CD4-positive, alpha-beta T cell (primary cell): Measurements from ENCODE around the gene TCF7. TPM values are rescaled to one million over a fixed set of nuclear protein-coding genes. Genes with fewer than 3 reads are reported as not detected.

Experiments used
- ATAC-seq: fragments of 200-7000 bp; cut with Tn5 transposase; one replicate; pipeline ENCODE4 v1.10.0; 2022; ENCODE audit warnings: mild to moderate bottlenecking; ENCODE audit not compliant: poor library complexity
- CTCF ChIA-PET: fragments of 350-600 bp; sonication (Branson Sonifier 250); formaldehyde crosslinking; loops from one replicate; lab custom pipeline; 2021; ENCODE audit warnings: antibody characterized with exemption, inconsistent platforms; lab: Charles Lee
- POLR2A ChIA-PET: fragments of 350-600 bp; sonication (Branson Sonifier 250); formaldehyde crosslinking; loops from one replicate; lab custom pipeline; 2021; ENCODE audit warnings: antibody characterized with exemption, inconsistent platforms; lab: Charles Lee
- DNase-seq, 14 experiments: peaks; one replicate each; pipeline ENCODE4 v3.0.0-alpha.2; 2013 to 2020; ENCODE audit warnings: mixed read lengths in 2 of 14
- H3K27ac ChIP-seq, 2 donors: one replicate each; pipeline versions ENCODE4 v1.5.1 to v1.7.0; 2013; ENCODE audit warnings: low read length in 2 of 2, low read depth in 1 of 2, mild to moderate bottlenecking in 1 of 2
- H3K27me3 ChIP-seq, 2 experiments: 1 replicate in 1 of 2; 2 replicates in 1 of 2; pipeline versions ENCODE4 v1.6.1 to v1.7.0; 2013; ENCODE audit warnings: low read length in 2 of 2, control low read depth in 1 of 2, mild to moderate bottlenecking in 1 of 2, moderate library complexity in 1 of 2; ENCODE audit not compliant: insufficient read depth in 2 of 2, control insufficient read depth in 1 of 2
- H3K36me3 ChIP-seq: one replicate; pipeline ENCODE4 v1.6.1; 2013; ENCODE audit warnings: low read length, control low read depth; ENCODE audit not compliant: insufficient read depth
- H3K4me1 ChIP-seq: one replicate; pipeline ENCODE4 v1.6.1; 2013; ENCODE audit warnings: low read length, control low read depth; ENCODE audit not compliant: insufficient read depth
- H3K4me3 ChIP-seq: one replicate; pipeline ENCODE4 v1.5.1; 2013; ENCODE audit warnings: mild to moderate bottlenecking, low read length, moderate library complexity
- H3K9me3 ChIP-seq, 2 experiments: 1 replicate in 1 of 2; 2 replicates in 1 of 2; pipeline versions ENCODE4 v1.6.1 to v1.7.0; 2013; ENCODE audit warnings: low read length in 2 of 2, mild to moderate bottlenecking in 2 of 2, control low read depth in 1 of 2, moderate library complexity in 1 of 2; ENCODE audit not compliant: control insufficient read depth in 1 of 2, insufficient read depth in 1 of 2
- H3K27ac Mint-ChIP-seq: one replicate; pipeline ENCODE4 v1.8.0; 2020; ENCODE audit warnings: mixed read lengths
- H3K27me3 Mint-ChIP-seq: one replicate; pipeline ENCODE4 v1.8.0; 2021; ENCODE audit warnings: mixed read lengths
- H3K36me3 Mint-ChIP-seq: one replicate; pipeline ENCODE4 v1.8.0; 2021; ENCODE audit warnings: low read depth, mixed read lengths
- H3K4me1 Mint-ChIP-seq: one replicate; pipeline ENCODE4 v1.8.0; 2021; ENCODE audit warnings: low read depth, mixed read lengths
- H3K4me3 Mint-ChIP-seq: one replicate; pipeline ENCODE4 v1.8.0; 2020; ENCODE audit warnings: mild to moderate bottlenecking, mixed read lengths
- H3K9me3 Mint-ChIP-seq: one replicate; pipeline ENCODE4 v1.8.0; 2020; ENCODE audit warnings: mixed read lengths
- CTCF ChIP-seq: fragments of 200-600 bp; IDR thresholded peaks from one replicate; pipeline ENCODE4 v1.8.0; 2022; ENCODE audit warnings: antibody characterized with exemption, mild to moderate bottlenecking
- intact Hi-C, 2 experiments: fragments of 100-400 bp; cut with DNase I in 1 of 2; cut with micrococcal nuclease in 1 of 2; formaldehyde crosslinking; loops; one replicate each; pipeline versions ENCODE4 v1.15.1 to v1.9.0; 2023 to 2025; cut with DNase I, micrococcal nuclease
- total RNA-seq, 174 experiments: library from RNA in 2 of 174; stranded (reverse) in 2 of 174; gene quantifications; one replicate each; pipeline ENCODE4 v1.2.3 and lab custom pipeline; 2021 to 2026

TCF7 gene
- total RNA-seq, 2 experiments from 2014 or later: 480 to 493 TPM

- POLR2A ChIA-PET: interaction anchor here (0.6 to 5.0 kb wide), 3 partner anchors 16 to 82 kb away, joined by 4 to 38 read pairs (median 9); no protein-coding TSS in a partner anchor
- no peak overlapping the region for H3K4me3 ChIP-seq
- no peak for TF ChIP-seq CTCF
- Mint-ChIP-seq H3K27me3 (no peaks in the 10 kb centered on the region), H3K27ac (peak overlapping the region; percentile 95), H3K4me3 (peak overlapping the region; percentile 65), H3K4me1 (peaks cover 90% of the 10 kb centered on the region), H3K9me3 (no peaks in the 10 kb centered on the region), H3K36me3 (no peaks in the 10 kb centered on the region)
- no peaks in the 10 kb centered on the region for H3K36me3 ChIP-seq
- no peak for ATAC-seq
- H3K27ac ChIP-seq: peak overlapping the region; percentile 27 to 58
- CTCF ChIA-PET: interaction anchor here (2.3 to 5.7 kb wide), 2 partner anchors 12 to 49 kb away, joined by 15 to 27 read pairs; no protein-coding TSS in a partner anchor
- H3K4me1 ChIP-seq: peaks cover 99% of the 10 kb centered on the region
- no peaks in the 10 kb centered on the region for H3K27me3 ChIP-seq
- no peaks in the 10 kb centered on the region for H3K9me3 ChIP-seq
- intact Hi-C loops: loop anchor here in 1 of 2 experiments (2.0 kb wide), 1 partner anchor 15 kb away; no protein-coding TSS in a partner anchor
- DNase-seq: no peak
Measured at GRCh38 chr5:134088291-134088690, 26.2 kb upstream of the TCF7 start.

- H3K4me1 Mint-ChIP-seq: peaks cover 90% of the 10 kb centered on the region
- H3K27me3 Mint-ChIP-seq: no peaks in the 10 kb centered on the region
- peaks cover 99% of the 10 kb centered on the region for H3K4me1 ChIP-seq
- ChIA-PET CTCF (interaction anchor here (1.1 to 5.7 kb wide), 3 partner anchors 11 to 64 kb away, joined by 3 to 27 read pairs (median 3); no protein-coding TSS in a partner anchor), POLR2A (interaction anchor here (0.9 to 5.0 kb wide), 4 partner anchors 9 to 47 kb away, joined by 4 to 38 read pairs (median 12); no protein-coding TSS in a partner anchor)
- ATAC-seq: no peak
- H3K27ac Mint-ChIP-seq: peak overlapping the region; percentile 95
- TF ChIP-seq CTCF: no peak
- H3K9me3 ChIP-seq: no peaks in the 10 kb centered on the region
- no peaks in the 10 kb centered on the region for H3K36me3 ChIP-seq
- intact Hi-C loops: loop anchor here in 1 of 2 experiments (2.0 kb wide), 1 partner anchor 14 kb away; no protein-coding TSS in a partner anchor
- no peak overlapping the region for H3K4me3 ChIP-seq
- peak overlapping the region; percentile 21 to 47 for H3K27ac ChIP-seq
- no peak for DNase-seq
- no peaks in the 10 kb centered on the region for H3K36me3 Mint-ChIP-seq
- peak overlapping the region; percentile 65 for H3K4me3 Mint-ChIP-seq
- no peaks in the 10 kb centered on the region for H3K27me3 ChIP-seq
- no peaks in the 10 kb centered on the region for H3K9me3 Mint-ChIP-seq
Measured at GRCh38 chr5:134088994-134089560, 25.4 kb upstream of the TCF7 start.

- peaks cover 85% of the 10 kb centered on the region for H3K4me1 Mint-ChIP-seq
Measured at GRCh38 chr5:134090522-134090921, 24.0 kb upstream of the TCF7 start.

More at GRCh38 chr5:134090522-134090921, 24.0 kb upstream of the TCF7 start:
- Histone ChIP-seq H3K4me3 (peak overlapping the region; percentile 17), H3K9me3 (no peaks in the 10 kb centered on the region), H3K27ac (peak overlapping the region; percentile 63 to 77), H3K36me3 (no peaks in the 10 kb centered on the region), H3K27me3 (no peaks in the 10 kb centered on the region), H3K4me1 (peaks cover 98% of the 10 kb centered on the region)
- Mint-ChIP-seq H3K27ac (peak overlapping the region; percentile 95), H3K36me3 (no peaks in the 10 kb centered on the region), H3K27me3 (no peaks in the 10 kb centered on the region), H3K4me3 (peak overlapping the region; percentile 83), H3K9me3 (no peaks in the 10 kb centered on the region)
- peak; percentile 48 to 91 (median 78) for DNase-seq
- CTCF ChIA-PET: interaction anchor here (1.3 to 5.7 kb wide), 4 partner anchors 10 to 26 kb away, joined by 3 to 27 read pairs (median 5); no protein-coding TSS in a partner anchor
- TF ChIP-seq CTCF: no peak
- peak; percentile 48 for ATAC-seq
- POLR2A ChIA-PET: interaction anchor here (0.9 to 2.5 kb wide), 6 partner anchors 7 to 51 kb away, joined by 3 to 14 read pairs (median 4); no protein-coding TSS in a partner anchor
- intact Hi-C loops: loop anchor here in 1 of 2 experiments (1.0 kb wide), 1 partner anchor 10 kb away; no protein-coding TSS in a partner anchor
